Measurements from ENCODE around the gene OXA1L. TPM values are rescaled to one million over a fixed set of nuclear protein-coding genes. Genes with fewer than 3 reads are reported as not detected.

Gene OXA1L
- total RNA-seq, 1 donor from 2014 or later = 81.2 TPM

- Mint-ChIP-seq H3K27me3 (ENCODE audit: low read depth, unreplicated experiment) (no peaks in the 10 kb centered on the region), H3K36me3 (ENCODE audit: low read depth, unreplicated experiment) (peaks cover 7% of the 10 kb centered on the region), H3K9me3 (ENCODE audit: unreplicated experiment) (no peaks in the 10 kb centered on the region), H3K4me1 (ENCODE audit: low read depth, unreplicated experiment) (peaks cover 22% of the 10 kb centered on the region), H3K27ac (ENCODE audit: unreplicated experiment) (no peak overlapping the region), H3K4me3 (ENCODE audit: unreplicated experiment) (no peak overlapping the region)
- Histone ChIP-seq H3K4me1 (ENCODE audit: insufficient read depth, low read length) (peaks cover 15% of the 10 kb centered on the region), H3K27ac (ENCODE audit: low read depth, low read length) (no peak overlapping the region), H3K4me2 (ENCODE audit: low read length) (no peak overlapping the region), H3K9me3 (ENCODE audit: insufficient read depth, low read depth, low read length) (no peaks in the 10 kb centered on the region), H3K4me3 (ENCODE audit: insufficient read depth, low read depth, low read length) (no peak overlapping the region), H3K27me3 (ENCODE audit: insufficient read depth, low read length) (no peaks in the 10 kb centered on the region), H3K79me2 (ENCODE audit: insufficient read depth, low read length) (peaks cover 33% of the 10 kb centered on the region), H2AFZ (ENCODE audit: low read depth, low read length) (no peak overlapping the region), H3K36me3 (ENCODE audit: insufficient read depth, low read length) (peaks cover 6% of the 10 kb centered on the region), H4K20me1 (ENCODE audit: insufficient read depth, low read length) (peaks cover 15% of the 10 kb centered on the region), H3K9ac (ENCODE audit: low read length) (no peak overlapping the region)
- DNase-seq (ENCODE audit: low read depth) (no peak), FAIRE-seq (no peak)
- TF ChIP-seq CTCF (IDR thresholded peaks at IDR 0.05; ENCODE audit: insufficient read depth, low read depth, low read length) (no peak), EZH2 (IDR thresholded peaks at IDR 0.05; ENCODE audit: insufficient read depth, low read length) (no peak)
These were observed 2.1 kb upstream of the OXA1L start for GRCh38 chr14:22764382-22764781.

- Histone ChIP-seq H3K4me1 (ENCODE audit: insufficient read depth, low read length) (peaks cover 19% of the 10 kb centered on the region), H3K4me3 (ENCODE audit: insufficient read depth, low read depth, low read length) (peak overlapping the region; percentile 99), H4K20me1 (ENCODE audit: insufficient read depth, low read length) (peaks cover 19% of the 10 kb centered on the region), H3K36me3 (ENCODE audit: insufficient read depth, low read length) (peaks cover 30% of the 10 kb centered on the region), H3K4me2 (ENCODE audit: low read length) (peak overlapping the region; percentile 90), H3K79me2 (ENCODE audit: insufficient read depth, low read length) (peaks cover 35% of the 10 kb centered on the region), H3K27ac (ENCODE audit: low read depth, low read length) (peak overlapping the region; percentile 91), H3K9me3 (ENCODE audit: insufficient read depth, low read depth, low read length) (no peaks in the 10 kb centered on the region), H3K27me3 (ENCODE audit: insufficient read depth, low read length) (no peaks in the 10 kb centered on the region), H2AFZ (ENCODE audit: low read depth, low read length) (peak overlapping the region; percentile 98), H3K9ac (ENCODE audit: low read length) (peak overlapping the region; percentile 96)
- no peaks in the 10 kb centered on the region for H3K9me3 Mint-ChIP-seq (ENCODE audit: unreplicated experiment)
- H3K4me3 Mint-ChIP-seq (ENCODE audit: unreplicated experiment) = peak overlapping the region; percentile 95
- H3K4me1 Mint-ChIP-seq (ENCODE audit: low read depth, unreplicated experiment) = peaks cover 27% of the 10 kb centered on the region
- peak overlapping the region; percentile 73 for H3K27ac Mint-ChIP-seq (ENCODE audit: unreplicated experiment)
- FAIRE-seq = no peak
- DNase-seq (ENCODE audit: low read depth) = no peak
- H3K36me3 Mint-ChIP-seq (ENCODE audit: low read depth, unreplicated experiment) = peaks cover 23% of the 10 kb centered on the region
- no peaks in the 10 kb centered on the region for H3K27me3 Mint-ChIP-seq (ENCODE audit: low read depth, unreplicated experiment)
- TF ChIP-seq CTCF (IDR thresholded peaks at IDR 0.05; ENCODE audit: insufficient read depth, low read depth, low read length) = no peak
- TF ChIP-seq EZH2 (IDR thresholded peaks at IDR 0.05; ENCODE audit: insufficient read depth, low read length) = no peak
These were observed 768 bp downstream of the OXA1L start for GRCh38 chr14:22767323-22767589.

GRCh38 chr14:22768947-22769346 lies 2.5 kb downstream of the OXA1L start:
- Histone ChIP-seq H3K4me1 (ENCODE audit: insufficient read depth, low read length) (peaks cover 19% of the 10 kb centered on the region), H4K20me1 (ENCODE audit: insufficient read depth, low read length) (peaks cover 19% of the 10 kb centered on the region), H3K27me3 (ENCODE audit: insufficient read depth, low read length) (no peaks in the 10 kb centered on the region), H3K4me3 (ENCODE audit: insufficient read depth, low read depth, low read length) (no peak overlapping the region), H3K4me2 (ENCODE audit: low read length) (peak overlapping the region; percentile 27), H3K9me3 (ENCODE audit: insufficient read depth, low read depth, low read length) (no peaks in the 10 kb centered on the region), H3K79me2 (ENCODE audit: insufficient read depth, low read length) (peaks cover 35% of the 10 kb centered on the region), H3K9ac (ENCODE audit: low read length) (peak overlapping the region; percentile 27), H2AFZ (ENCODE audit: low read depth, low read length) (no peak overlapping the region), H3K27ac (ENCODE audit: low read depth, low read length) (peak overlapping the region; percentile 16), H3K36me3 (ENCODE audit: insufficient read depth, low read length) (peaks cover 46% of the 10 kb centered on the region)
- H3K36me3 Mint-ChIP-seq (ENCODE audit: low read depth, unreplicated experiment) = peaks cover 29% of the 10 kb centered on the region
- peaks cover 27% of the 10 kb centered on the region for H3K4me1 Mint-ChIP-seq (ENCODE audit: low read depth, unreplicated experiment)
- TF ChIP-seq EZH2 (IDR thresholded peaks at IDR 0.05; ENCODE audit: insufficient read depth, low read length) (no peak), CTCF (IDR thresholded peaks at IDR 0.05; ENCODE audit: insufficient read depth, low read depth, low read length) (no peak)
- peak overlapping the region; percentile 66 for H3K4me3 Mint-ChIP-seq (ENCODE audit: unreplicated experiment)
- H3K27ac Mint-ChIP-seq (ENCODE audit: unreplicated experiment) = no peak overlapping the region
- FAIRE-seq (no peak), DNase-seq (ENCODE audit: low read depth) (no peak)
- no peaks in the 10 kb centered on the region for H3K27me3 Mint-ChIP-seq (ENCODE audit: low read depth, unreplicated experiment)
- H3K9me3 Mint-ChIP-seq (ENCODE audit: unreplicated experiment) = no peaks in the 10 kb centered on the region
